MM.1S (cell line): ENCODE measurements around the gene PERM1.

Experiments
- EZH2 ChIP-seq: fragments of 300-600 bp; sonication (generic); optimal IDR thresholded peaks from 2 replicates; pipeline ENCODE3; 2017; ENCODE audit warnings: low read depth, mild to moderate bottlenecking, antibody characterized with exemption, low read length, mixed read lengths
- TF ChIP-seq, protein P1 (sequence below): fragments of 300-600 bp; sonication (generic); IDR thresholded peaks from 2 replicates; pipeline ENCODE4 v1.5.1; 2016; ENCODE audit warnings: antibody characterized with exemption, low read length, mixed read lengths

DNA sequence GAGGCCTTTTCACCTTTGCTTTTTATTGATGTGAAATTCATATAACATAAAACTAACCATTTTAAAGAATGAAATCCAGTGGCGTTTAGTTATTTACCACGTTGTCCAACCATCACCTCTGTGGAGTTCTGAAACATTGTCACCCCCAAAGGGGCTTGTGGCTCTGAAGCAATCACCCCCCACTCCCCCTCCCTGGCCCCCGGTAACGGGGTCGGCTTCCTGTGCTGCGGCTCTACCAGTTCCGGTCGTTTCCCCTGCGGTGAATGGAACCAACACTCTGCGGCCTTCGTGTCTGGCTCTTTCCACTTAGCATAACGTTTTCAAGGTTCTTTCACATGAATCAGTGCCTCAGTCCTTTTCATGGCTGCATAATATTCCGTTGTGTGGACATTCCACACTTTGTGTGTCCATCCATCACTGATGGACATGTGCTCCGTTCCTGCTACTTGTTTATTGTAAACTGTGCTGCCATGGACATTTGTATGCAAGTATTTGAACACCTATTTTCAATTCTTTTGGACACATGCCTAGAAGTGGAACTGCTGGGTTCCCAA, 29.6 kb upstream of the PERM1 start:
- TF ChIP-seq, protein P1, sequence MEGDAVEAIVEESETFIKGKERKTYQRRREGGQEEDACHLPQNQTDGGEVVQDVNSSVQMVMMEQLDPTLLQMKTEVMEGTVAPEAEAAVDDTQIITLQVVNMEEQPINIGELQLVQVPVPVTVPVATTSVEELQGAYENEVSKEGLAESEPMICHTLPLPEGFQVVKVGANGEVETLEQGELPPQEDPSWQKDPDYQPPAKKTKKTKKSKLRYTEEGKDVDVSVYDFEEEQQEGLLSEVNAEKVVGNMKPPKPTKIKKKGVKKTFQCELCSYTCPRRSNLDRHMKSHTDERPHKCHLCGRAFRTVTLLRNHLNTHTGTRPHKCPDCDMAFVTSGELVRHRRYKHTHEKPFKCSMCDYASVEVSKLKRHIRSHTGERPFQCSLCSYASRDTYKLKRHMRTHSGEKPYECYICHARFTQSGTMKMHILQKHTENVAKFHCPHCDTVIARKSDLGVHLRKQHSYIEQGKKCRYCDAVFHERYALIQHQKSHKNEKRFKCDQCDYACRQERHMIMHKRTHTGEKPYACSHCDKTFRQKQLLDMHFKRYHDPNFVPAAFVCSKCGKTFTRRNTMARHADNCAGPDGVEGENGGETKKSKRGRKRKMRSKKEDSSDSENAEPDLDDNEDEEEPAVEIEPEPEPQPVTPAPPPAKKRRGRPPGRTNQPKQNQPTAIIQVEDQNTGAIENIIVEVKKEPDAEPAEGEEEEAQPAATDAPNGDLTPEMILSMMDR, result no peak
- no peak for TF ChIP-seq EZH2
